ENCODE results near the gene HSPB6.

DNA sequence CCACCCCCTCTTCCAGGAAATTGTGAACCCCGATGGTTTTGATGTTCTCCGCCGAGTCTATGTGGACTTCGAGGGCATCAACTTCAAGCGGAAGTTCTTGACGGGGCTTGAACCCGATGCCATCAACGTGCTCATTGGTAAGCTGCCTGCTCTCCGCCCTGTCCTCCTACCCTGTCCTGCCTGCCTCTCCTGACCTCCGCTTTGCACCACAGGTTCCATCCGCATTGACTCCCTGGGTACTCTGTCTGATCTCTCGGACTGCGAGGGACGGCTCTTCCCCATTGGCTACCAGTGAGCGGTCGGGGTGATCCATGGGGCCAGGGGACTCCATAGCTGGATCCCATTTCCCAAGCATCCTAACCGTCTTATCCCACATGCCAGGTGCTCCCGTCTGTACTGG is 26.5 kb downstream of the HSPB6 start:
- TF ChIP-seq, protein P1, sequence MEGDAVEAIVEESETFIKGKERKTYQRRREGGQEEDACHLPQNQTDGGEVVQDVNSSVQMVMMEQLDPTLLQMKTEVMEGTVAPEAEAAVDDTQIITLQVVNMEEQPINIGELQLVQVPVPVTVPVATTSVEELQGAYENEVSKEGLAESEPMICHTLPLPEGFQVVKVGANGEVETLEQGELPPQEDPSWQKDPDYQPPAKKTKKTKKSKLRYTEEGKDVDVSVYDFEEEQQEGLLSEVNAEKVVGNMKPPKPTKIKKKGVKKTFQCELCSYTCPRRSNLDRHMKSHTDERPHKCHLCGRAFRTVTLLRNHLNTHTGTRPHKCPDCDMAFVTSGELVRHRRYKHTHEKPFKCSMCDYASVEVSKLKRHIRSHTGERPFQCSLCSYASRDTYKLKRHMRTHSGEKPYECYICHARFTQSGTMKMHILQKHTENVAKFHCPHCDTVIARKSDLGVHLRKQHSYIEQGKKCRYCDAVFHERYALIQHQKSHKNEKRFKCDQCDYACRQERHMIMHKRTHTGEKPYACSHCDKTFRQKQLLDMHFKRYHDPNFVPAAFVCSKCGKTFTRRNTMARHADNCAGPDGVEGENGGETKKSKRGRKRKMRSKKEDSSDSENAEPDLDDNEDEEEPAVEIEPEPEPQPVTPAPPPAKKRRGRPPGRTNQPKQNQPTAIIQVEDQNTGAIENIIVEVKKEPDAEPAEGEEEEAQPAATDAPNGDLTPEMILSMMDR (conservative IDR thresholded peaks at IDR 0.05 in 1 of 2, IDR thresholded peaks at IDR 0.05 in 1 of 2; ENCODE audit: extremely low read depth in 1 of 2, insufficient read depth in 1 of 2, low read depth in 1 of 2, low read length in 2 of 2), result no peak
- no peak for TF ChIP-seq EZH2 (IDR thresholded peaks at IDR 0.05; ENCODE audit: borderline replicate concordance, low read length)

Data from mammary epithelial cell (primary cell).